ENCODE measurements around the gene CADM2.

GRCh38 chr3:85370341-85370740 lies 411.6 kb downstream of the CADM2 start:
- TF ChIP-seq EZH2 (IDR thresholded peaks at IDR 0.05; ENCODE audit: insufficient read depth, poor library complexity, severe bottlenecking) (no peak), EZH2phosphoT487 (IDR thresholded peaks at IDR 0.05; ENCODE audit: insufficient read depth, low read depth) (no peak)
